GM21717 (cell line): Measurements from ENCODE around the gene CEP43.

ENCODE experiments used
- ATAC-seq: cut with Tn5 transposase; IDR thresholded peaks from one replicate; pipeline ENCODE4 v1.9.1; 2021; ENCODE audit warnings: mild to moderate bottlenecking, moderate library complexity; ENCODE audit not compliant: unreplicated experiment

The CEP43 gene, protein sequence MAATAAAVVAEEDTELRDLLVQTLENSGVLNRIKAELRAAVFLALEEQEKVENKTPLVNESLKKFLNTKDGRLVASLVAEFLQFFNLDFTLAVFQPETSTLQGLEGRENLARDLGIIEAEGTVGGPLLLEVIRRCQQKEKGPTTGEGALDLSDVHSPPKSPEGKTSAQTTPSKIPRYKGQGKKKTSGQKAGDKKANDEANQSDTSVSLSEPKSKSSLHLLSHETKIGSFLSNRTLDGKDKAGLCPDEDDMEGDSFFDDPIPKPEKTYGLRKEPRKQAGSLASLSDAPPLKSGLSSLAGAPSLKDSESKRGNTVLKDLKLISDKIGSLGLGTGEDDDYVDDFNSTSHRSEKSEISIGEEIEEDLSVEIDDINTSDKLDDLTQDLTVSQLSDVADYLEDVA

DNA sequence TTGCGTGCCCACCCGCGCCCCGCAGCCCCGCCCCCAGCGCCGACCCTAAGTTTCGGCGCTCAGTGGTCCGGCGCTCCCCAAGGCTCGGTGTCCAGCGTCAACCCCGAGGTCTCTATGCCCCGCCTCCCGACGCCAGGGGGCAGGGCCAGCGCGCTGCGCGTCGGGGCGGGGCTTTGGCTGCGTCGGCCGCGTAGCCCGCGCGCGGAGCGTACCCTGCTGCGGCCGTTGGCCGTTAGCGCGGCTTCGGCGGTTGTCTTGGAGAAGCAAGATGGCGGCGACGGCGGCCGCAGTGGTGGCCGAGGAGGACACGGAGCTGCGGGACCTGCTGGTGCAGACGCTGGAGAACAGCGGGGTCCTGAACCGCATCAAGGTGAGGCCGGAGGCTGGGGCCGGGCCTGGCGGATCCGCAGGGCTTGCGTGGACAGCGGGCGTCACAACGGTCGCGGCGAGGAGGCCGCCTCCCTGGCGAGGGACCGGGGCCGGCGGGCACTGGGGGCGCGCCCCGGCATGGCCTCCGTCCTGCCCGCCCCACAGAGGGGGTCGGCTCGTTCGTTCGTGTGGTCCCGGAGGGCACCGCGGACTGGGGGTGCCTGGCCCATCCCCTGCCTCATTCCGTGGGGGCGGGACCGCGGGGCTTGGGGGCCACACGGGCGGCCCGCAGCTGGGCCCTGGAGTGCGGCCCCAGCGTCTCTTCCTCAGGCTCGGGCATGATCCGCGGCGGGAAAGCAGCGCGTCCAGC lies at the start of gene CEP43:
TSS of gene CEP43 (plus strand) at position 253 of the 739 bp plus-strand sequence. CDS start at position 269, 16 bp downstream.
- peak; percentile 91 for ATAC-seq

DNA sequence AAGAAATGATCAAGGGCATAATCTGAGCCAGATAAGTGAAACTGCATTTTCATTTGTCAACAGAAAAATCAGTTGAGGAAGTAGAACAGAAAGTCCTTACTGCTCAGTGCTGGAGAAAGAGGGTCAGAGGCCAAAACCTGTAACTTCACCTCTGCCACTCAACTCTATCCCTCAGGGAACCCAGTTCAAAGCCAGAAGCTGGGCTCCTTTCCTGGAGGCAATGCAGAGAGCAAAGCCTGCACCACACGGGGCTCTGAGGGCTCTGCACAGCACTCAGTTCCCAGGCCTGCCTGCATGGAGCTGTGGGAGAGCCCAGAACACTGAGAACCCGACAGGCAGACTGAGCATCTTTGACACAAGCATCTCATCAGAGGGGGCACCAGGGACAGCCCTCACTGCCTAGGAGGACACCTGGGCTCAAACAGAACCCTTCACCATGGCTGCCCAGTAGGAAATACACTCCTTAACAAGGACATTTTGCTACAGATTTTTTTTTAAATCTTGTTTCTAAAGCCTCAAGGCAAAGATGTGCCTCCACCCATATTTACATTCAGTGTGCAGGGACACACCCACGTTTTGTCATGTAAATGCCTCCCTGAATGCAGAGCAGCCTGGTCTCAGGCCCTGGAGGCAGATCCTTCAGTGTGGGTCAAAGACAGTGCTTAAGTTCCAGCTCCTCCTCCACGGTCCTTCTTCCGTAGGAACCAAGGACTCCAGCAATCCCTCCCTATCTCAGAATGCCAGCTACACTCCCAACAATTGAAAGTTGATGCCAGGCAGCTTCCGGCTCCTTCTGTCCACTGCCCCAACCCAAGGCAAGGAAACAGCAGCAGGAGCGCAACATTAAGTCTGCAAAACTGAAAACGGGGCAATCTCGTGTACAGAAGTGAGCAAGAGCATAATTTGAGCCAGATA lies 49.4 kb upstream of the CEP43 start:
- peak; percentile 17 for ATAC-seq

DNA sequence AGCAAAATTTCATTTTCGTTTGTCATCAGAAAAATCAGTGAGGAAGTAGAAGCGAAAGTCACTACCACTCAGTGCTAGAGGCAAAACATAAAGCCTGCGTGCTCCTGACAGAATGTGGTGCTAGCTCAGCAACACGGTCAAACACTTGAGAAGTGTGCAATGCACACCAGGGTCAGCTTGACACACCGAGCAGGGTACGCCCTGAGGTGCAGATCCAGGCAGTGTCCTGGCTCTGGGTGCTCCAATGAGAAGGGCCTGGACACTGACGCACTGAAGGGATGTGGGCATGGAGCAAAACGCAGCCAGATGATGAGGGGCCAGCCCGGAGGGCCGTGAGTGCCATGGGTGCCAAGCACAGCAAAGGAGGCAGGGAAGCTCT lies 48.8 kb upstream of the CEP43 start:
- ATAC-seq: peak; percentile 46

DNA sequence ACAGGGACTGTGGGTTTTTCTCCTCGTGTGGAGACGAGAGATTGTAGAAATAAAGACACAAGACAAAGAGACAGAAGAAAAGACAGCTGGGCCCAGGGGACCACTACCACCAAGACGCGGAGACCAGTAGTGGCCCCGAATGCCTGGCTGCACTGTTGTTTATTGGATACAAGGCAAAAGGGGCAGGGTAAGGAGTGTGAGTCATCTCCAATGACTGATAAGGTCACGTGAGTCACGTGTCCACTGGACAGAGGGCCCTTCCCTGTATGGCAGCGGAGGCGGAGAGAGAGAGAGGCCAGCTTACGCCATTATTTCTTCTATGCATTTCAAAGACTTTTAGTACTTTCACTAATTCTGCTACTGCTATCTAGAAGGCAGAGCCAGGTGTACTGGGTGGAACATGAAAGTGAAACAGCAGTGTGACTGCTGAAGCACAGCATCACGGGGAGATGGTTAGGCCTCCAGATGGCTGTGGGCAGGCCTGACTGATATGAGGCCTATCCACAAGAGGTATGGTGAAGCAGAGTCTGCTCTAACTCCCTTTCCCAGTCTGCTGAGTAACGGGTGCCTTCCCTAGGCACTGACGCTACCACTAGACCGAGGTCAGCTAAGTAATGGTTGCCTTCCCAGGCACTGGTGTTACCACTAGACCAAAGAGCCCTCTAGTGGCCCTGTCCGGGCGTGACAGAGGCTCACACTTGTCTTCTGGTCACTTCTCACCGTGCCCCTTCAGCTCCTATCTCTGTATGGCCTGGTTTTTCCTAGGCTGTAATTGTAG lies 48.1 kb upstream of the CEP43 start:
- ATAC-seq: peak; percentile 88

DNA sequence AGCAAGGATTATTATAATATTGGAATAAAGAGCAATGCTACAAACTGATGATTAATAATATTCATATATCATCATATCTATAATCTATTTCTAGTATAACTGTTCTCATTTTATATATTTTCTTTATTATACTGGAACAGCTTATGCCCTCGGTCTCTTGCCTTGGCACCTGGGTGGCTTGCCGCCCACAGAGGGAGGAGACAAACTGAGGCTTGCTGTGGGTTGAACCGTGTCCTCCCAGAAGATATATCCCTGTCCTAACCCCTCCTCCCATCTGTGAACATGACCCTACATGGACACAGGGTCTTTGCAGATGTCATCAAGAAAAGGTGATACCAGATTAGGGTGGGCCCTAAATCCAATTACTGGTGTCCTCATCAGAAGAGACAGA lies 47.5 kb upstream of the CEP43 start:
- no peak for ATAC-seq

DNA sequence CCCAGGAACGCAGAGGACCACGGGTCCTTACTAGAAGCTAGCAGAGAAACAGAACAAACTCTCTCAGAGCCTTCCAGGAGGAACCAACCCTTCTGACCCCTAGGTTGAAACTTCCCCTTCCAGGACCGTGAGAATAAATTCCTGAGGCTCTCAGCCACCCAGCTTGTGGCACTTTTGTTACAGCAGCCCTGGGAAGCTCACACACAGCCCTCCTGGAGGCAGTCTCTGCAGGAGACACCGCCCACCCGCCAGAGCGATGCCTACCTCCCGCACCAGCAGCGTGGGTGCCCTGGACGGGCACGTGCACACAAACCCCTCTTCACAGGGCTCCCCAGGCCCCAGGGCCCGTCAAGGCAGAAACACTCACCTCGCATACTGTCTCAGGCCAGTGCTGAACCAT lies 47.1 kb upstream of the CEP43 start:
- no peak for ATAC-seq

DNA sequence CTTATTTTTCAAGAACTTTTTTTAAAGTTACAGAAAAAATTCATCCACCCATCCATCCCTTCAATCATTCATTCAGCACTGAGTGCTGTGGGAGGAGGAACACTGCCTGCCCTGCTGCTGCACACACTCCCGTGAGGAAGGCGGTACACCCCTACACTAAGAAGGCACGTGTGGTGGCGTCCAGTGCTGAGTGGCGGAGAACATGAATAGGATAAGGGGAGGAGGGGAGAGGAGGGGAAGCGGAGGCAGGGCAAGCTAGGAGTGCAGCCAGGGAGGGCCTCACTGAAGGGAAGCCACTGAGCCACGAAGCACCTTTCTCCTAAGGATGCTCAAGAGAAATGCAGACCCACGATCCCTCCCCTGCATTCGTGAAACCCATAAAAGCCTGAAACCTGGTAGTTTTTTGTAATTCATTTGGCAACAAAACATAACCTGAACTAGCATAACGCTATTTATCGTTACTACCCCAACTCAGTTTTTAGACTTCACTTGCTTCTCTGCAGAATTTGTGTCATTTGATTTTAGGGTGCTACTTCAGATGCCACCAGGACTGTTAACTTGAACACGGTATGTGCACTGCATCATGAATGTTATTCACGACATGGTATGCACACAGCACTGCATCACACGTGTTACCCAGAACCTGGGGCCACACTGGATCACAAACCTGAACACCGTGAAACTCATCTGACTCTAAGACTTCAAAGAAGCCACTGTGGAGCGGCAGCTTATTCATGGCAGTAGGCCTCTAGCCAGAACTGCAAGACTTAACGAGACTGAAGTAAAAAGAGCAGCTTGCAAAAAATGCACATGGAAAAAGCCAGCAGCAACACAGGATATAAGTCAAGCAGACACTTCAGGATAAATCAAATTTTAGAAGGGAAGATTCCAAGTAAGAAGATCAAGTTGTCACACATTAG lies 46.4 kb upstream of the CEP43 start:
- ATAC-seq: no peak

DNA sequence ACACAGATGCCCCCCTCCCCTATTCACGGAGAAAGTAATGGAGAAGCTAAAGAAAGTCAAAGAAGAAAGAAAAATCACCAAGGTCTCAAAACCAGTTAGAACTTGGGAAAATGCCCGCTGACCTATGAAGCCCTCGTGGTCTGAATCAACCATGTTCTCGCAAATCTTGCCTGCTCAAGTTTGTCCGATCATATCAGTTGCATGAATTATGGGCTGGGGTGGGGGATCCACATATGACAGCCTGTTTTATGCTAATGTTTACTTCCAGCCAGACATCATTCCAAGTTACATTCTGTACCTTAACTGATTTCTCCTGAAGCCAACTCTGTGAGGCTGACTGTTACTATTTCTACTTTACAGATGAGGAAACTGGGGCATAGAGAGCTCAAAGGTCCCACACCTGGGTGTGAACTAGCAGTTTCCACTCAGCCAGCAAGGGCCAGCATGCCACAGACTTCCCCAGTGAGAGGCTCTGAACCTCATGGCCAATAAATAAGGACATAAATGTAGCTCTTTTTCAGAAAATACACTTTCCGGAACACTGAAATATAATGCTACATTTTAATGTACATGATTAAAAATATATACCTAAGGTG lies 45.0 kb upstream of the CEP43 start:
- ATAC-seq: no peak

DNA sequence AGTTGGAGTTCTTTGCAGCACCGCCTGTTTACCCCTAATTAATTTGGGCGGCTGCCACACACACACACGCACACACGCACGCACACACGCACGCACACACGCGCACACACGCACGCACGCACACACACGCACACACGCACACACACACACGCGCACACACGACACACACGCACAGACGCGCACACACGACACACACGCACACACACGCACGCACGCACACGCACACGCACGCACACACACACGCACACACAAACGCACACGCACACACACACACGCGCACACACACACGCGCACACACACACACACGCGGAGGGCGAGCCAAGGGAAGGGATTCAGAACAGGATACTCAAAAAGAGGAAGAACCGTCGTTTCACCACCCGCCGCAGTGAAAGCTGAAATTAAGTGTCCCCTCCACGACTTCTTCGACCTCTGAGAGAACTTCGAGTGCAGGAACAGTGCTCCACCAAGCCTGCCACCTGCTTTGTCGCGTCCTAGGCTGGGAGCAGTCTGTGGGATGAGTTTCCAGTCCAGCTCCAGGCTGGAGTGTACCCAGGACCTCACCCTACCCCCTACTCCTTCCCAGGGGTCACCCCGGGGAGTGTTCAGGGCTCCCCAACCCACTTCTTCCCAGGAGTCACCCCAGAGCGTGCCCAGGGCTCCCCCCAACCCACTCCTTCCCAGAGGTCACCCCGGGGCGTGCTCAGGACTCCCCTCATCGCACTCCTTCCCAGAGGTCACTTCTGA lies 43.9 kb upstream of the CEP43 start:
- no peak for ATAC-seq

DNA sequence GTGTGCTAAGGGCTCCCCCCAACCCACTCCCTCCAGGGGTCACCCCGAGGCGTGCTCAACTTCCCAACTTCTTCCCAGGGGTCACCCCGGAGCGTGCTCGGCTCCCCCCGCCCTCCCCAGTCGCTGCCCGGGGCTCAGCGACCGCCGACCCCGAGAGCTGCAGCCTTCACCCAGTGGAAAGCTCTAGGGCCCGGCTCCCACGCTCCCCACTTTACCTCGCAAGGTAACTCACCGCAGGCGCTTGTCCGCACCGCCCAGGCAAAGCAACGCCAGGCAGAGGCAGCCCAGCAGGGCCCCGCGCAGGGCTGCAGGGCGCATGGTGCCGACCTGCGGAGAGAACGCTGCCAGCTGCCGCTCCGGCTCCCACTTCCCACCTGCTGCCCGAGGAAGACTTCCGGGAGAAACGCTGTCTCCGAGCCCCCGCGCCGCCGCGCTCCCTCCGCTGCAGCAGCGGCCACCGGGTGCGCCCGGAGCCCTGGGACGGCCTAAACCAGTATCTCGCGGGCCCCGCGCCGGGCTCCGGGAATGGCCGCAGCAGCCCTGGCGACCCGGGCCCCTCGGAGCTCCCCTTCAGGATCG lies 43.2 kb upstream of the CEP43 start:
- ATAC-seq: peak; percentile 6

DNA sequence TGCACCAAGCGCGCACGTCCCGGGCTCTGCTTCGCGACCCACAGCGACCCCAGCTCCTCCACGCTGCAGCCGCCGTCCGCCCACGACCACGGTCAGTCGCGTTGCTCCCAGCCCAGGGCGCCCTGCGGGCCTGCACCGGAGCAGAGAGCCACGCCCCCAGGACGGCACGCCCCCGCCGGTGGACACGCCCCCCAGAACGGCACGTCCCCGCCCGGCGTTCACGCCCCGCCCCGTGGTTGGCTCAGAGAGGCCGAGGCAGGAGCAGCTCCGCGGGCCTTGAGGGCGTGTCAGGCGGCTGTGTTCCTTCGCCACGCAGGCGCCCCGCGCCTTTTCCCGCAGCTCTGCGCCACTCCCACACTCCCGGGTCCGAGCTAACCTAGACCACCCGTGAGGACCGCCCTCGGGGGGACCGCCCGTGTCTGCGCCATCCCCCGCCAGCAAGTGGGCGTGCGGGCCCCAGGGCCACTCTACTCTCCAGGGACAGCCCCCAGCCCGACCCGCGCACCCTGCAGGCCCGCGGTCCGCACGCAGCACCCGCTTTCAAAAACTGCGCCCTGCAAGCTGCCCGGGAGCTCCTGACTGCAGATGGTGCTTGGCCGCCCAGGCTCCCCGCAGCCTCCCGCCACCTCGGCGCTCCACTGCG lies 42.6 kb upstream of the CEP43 start, which contains the start of gene RNASET2:
TSS of gene RNASET2 (minus strand) at position 107 of the 643 bp plus-strand sequence. CDS start 368 bp downstream, outside the sequence.
- ATAC-seq: peak; percentile 69

DNA sequence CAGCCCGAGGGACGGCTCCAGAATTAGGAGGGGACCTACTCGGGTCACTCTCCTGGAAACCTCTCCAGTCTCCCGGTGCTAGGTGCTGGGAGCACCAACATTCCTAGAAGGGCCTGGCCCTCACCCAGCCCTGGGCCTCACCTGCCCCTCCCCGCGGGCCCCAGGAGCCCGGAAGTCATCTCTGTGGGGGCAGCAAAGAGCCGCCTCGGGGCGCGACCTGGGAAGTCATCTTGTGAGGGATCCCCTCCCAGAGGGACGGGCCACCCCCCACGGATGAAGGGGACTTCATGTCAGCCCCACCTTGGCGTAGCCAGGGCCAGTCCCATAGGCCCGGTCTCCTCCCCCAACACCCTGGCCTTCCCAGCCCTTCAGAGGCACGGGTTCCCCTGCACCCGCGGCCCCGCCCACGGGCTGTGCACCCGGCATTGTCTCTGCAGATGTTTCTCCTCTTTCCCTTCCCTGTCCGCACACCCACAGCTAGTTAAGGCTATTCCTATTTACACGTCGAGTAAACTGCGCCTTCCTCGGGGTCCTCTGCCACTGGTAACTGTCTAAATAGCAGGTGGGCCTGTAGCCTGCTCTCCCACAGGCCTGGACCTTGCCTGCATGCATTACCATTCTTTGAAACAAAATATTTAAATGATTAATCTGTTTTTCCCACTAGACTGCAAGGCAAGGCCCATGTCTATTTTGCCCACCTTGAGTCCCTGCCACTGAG lies 42.0 kb upstream of the CEP43 start:
- peak; percentile 54 for ATAC-seq

DNA sequence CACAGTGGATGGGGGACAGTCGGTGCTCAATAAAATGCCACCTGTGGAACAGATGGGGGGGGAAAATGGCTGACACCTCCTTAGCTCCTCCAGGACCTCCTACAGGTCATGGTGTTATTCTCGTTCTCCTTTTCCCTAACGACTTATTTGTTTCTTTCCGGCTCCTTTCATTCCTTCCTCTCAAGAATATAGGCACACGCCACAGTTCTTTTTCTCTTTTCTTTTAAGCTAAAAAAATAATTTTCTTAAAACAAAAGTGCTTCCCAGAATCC lies 41.5 kb upstream of the CEP43 start:
- ATAC-seq: no peak

DNA sequence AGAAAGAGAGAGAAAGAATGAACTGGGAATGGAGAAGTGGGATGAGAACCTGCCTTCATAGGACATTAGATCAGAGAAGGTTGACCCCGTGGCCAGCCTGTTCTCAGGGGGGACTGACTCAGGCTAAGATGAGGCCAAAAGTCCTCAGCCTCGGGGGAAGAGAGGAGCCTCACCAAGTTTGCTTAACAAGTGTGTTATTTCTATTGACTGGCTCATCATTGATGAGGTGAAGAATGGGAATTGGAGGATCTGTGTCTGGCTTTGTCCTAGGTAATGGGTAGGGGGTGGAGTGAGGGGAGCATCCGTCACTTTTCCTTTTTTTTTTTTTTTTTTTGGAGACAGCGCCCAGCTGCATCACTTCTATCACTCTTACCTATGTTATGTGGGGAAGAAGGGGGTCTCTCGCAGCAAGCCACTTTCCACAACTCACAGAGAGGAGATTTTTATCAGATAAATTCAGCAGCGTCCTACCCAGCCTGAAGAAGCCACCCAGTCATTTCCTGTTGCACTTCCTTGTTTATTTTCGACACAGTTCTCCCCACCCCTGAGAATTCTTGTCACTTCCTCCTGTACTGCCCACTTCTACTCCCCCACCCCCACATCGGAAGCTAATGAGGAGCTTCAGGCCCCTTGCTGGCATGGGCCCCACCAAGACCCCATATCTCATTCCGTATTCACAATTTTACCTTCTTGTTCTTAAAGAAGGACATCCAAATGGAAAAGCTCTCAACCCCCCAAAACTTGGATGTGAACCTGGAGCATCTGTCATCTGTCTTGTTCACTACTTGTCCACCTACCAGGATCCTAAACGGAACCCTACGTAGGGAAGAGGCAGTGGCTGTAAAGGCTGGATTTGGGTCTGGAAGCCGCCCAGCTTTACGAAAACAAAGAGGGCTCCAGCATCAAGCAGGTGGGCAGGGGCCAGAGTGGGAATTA lies 40.0 kb upstream of the CEP43 start:
- no peak for ATAC-seq

DNA sequence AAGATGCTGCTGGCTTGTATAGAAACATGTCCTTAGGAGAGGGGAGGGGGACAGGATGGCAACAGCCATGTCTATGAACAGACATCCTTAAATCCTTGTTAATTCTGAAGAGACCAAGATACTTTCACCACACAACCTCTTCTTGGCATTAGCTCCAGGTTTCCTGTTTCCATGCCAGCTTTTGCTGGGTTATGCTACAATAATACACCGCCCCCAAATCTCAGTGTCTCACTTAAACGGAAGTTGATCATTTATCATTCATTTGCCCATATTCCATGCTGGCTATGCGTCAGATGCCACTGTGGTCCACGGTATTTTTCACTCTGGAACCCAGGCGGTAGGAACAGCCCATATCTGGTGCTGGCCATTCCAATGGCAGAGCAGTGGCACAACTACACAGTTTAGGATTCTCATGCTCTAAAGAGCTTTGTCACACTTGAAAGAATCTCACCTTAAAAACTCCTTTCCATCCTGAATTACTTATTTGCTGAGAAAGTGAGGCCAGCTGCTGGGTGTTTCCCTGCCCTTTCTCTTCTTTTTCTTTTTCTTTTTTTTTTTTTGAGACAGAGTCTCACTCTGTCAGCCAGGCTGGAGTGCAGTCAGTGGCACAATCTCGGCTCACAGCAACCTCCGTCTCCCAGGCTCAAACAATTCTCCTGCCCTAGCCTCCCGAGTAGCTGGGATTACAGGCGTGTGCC lies 39.1 kb upstream of the CEP43 start:
- ATAC-seq: no peak
